Chondrocyte (in vitro differentiated cells): ENCODE data around the gene NAMPT. TPM values are rescaled to one million over a fixed set of nuclear protein-coding genes. Genes with fewer than 3 reads are reported as not detected.

Experiments
- DNase-seq: peaks from one replicate; pipeline ENCODE4 v3.0.0; 2021; ENCODE audit warnings: mixed read lengths, low spot score
- H3K27ac Mint-ChIP-seq: one replicate; pipeline ENCODE4 v1.8.0; 2021; ENCODE audit warnings: mild to moderate bottlenecking, moderate library complexity, mixed read lengths; ENCODE audit not compliant: unreplicated experiment
- H3K27me3 Mint-ChIP-seq: 2 replicates; pipeline ENCODE4 v1.8.0; 2021; ENCODE audit warnings: low read depth, mixed read lengths
- H3K36me3 Mint-ChIP-seq: 2 replicates; pipeline ENCODE4 v1.8.0; 2021; ENCODE audit warnings: low read depth, mixed read lengths
- H3K4me1 Mint-ChIP-seq: 2 replicates; pipeline ENCODE4 v1.8.0; 2021; ENCODE audit warnings: low read depth, mild to moderate bottlenecking, mixed read lengths
- H3K4me3 Mint-ChIP-seq: one replicate; pipeline ENCODE4 v1.8.0; 2021; ENCODE audit warnings: mild to moderate bottlenecking, moderate library complexity, mixed read lengths; ENCODE audit not compliant: unreplicated experiment
- H3K9me3 Mint-ChIP-seq: 2 replicates; pipeline ENCODE4 v1.8.0; 2021; ENCODE audit warnings: low read depth, mixed read lengths
- total RNA-seq: library from RNA; stranded (reverse); gene quantifications from 3 replicates; pipeline ENCODE4 v1.2.1, GENCODE V29; 2021
- TF ChIP-seq, protein P1 (sequence below): fragments of 200-600 bp; sonication (generic); IDR thresholded peaks from 2 replicates; pipeline ENCODE4 v1.5.0; 2021; ENCODE audit warnings: antibody characterized with exemption, mild to moderate bottlenecking, moderate library complexity

NAMPT gene
- total RNA-seq, 1 donor from 2014 or later, result 27.5 TPM

DNA sequence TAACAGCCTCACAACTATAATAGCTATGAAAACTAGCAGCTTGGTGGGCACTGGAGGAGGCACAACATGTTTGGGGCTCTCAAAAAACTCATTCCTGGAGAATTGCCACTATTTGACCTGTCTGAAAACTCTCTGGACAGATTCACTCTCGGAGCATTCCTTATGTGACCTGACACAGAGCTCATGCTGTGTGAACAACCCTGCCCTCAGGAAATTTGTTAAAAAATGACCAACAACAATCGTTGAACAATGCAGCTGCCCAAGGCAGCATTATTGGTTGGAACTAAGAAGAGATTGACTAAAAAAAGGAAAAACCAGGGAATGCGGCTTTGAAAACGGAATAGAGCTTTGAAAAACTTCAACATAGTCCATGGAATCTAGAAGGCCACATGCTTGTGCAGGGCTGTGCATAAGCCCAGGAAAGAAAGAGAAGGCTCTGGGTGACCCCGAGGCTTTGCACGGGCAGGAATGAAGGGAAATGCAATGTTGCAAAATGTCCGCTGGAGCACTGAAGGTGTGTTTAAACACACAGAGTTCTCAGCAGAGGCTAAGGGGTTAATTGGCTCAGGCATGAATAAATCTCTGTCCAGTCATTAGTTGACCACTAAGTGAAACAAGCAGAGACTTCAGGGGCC is 52.8 kb downstream of the NAMPT start:
- peak overlapping the region; percentile 19 for H3K27ac Mint-ChIP-seq

DNA sequence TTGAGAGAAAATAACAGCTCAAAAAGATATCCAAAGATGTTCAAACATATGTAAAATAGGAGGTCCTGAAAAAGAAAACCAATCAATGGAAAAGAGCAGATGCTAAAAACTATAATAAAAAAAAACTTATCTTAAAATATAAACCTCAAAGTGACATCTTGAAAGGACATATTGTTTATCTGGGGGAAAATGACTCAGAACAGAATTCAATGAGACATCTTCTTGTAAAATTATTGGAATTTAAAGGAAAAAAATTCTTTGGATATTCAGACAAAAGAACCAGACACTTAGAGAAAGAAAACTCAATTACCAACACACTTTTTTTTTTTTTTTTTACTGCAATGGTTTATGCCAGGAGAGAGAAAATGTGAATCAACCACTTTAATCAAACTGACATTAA is 58.9 kb downstream of the NAMPT start:
- TF ChIP-seq, protein P1, sequence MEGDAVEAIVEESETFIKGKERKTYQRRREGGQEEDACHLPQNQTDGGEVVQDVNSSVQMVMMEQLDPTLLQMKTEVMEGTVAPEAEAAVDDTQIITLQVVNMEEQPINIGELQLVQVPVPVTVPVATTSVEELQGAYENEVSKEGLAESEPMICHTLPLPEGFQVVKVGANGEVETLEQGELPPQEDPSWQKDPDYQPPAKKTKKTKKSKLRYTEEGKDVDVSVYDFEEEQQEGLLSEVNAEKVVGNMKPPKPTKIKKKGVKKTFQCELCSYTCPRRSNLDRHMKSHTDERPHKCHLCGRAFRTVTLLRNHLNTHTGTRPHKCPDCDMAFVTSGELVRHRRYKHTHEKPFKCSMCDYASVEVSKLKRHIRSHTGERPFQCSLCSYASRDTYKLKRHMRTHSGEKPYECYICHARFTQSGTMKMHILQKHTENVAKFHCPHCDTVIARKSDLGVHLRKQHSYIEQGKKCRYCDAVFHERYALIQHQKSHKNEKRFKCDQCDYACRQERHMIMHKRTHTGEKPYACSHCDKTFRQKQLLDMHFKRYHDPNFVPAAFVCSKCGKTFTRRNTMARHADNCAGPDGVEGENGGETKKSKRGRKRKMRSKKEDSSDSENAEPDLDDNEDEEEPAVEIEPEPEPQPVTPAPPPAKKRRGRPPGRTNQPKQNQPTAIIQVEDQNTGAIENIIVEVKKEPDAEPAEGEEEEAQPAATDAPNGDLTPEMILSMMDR, result no peak
- H3K36me3 Mint-ChIP-seq, result no peaks in the 10 kb centered on the region
- peaks cover 3% of the 10 kb centered on the region for H3K27me3 Mint-ChIP-seq
- H3K9me3 Mint-ChIP-seq, result peaks cover 8% of the 10 kb centered on the region
- no peak overlapping the region for H3K27ac Mint-ChIP-seq
- no peaks in the 10 kb centered on the region for H3K4me1 Mint-ChIP-seq
- no peak overlapping the region for H3K4me3 Mint-ChIP-seq
- DNase-seq, result no peak

More for the DNA sequence above, 52.8 kb downstream of the NAMPT start:
- peaks cover 13% of the 10 kb centered on the region for H3K9me3 Mint-ChIP-seq
- TF ChIP-seq, protein P1, result no peak
- peaks cover 13% of the 10 kb centered on the region for H3K4me1 Mint-ChIP-seq
- no peak overlapping the region for H3K4me3 Mint-ChIP-seq
- no peak for DNase-seq
- no peaks in the 10 kb centered on the region for H3K27me3 Mint-ChIP-seq
- H3K36me3 Mint-ChIP-seq, result no peaks in the 10 kb centered on the region

DNA sequence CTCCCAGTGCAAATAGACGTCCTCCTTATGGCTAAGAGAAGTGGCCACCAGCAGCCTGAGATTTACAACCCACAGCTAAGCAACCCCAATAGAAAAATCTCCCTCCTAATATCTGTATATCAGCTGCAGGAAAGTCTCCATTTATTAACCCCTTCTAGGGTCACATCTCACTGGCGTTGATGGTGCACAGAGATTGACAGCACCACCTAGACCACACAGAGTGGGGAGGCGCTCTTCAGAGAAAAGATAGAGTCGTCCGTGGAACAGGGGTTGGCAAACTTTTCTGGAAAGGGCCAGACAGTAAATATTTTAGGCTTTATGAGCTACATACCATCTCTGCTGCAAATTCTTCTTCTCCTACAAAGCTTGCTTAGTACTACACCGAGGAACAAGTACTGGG is 60.0 kb downstream of the NAMPT start:
- H3K4me1 Mint-ChIP-seq, result no peaks in the 10 kb centered on the region
- no peak overlapping the region for H3K27ac Mint-ChIP-seq
- peaks cover 8% of the 10 kb centered on the region for H3K9me3 Mint-ChIP-seq
- no peak overlapping the region for H3K4me3 Mint-ChIP-seq
- peaks cover 3% of the 10 kb centered on the region for H3K27me3 Mint-ChIP-seq
- DNase-seq, result no peak
- TF ChIP-seq, protein P1, result no peak
- no peaks in the 10 kb centered on the region for H3K36me3 Mint-ChIP-seq

DNA sequence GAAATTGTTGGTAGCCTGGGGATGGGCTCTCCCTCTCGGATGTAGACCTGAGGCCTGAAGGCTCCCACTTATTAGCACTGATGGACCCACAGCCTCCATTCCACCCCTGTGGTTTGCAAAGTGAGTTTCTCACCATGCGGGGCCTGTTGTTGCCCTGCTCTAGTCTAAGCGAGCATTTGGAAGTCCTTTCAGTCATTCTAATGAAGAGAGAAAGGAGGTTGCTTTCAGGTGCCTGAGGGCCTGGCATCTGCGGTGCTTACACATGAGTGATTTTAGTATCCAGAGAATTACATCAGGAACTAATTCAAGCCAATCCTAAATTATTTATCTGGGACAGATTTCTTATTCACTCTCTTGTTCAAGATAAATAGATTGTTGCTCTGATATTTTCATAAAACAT is 61.6 kb downstream of the NAMPT start:
- H3K27ac Mint-ChIP-seq, result no peak overlapping the region
- H3K27me3 Mint-ChIP-seq, result peaks cover 3% of the 10 kb centered on the region
- no peaks in the 10 kb centered on the region for H3K4me1 Mint-ChIP-seq
- no peak overlapping the region for H3K4me3 Mint-ChIP-seq
- no peak for DNase-seq
- H3K9me3 Mint-ChIP-seq, result peaks cover 5% of the 10 kb centered on the region
- H3K36me3 Mint-ChIP-seq, result no peaks in the 10 kb centered on the region
- TF ChIP-seq, protein P1, result no peak

DNA sequence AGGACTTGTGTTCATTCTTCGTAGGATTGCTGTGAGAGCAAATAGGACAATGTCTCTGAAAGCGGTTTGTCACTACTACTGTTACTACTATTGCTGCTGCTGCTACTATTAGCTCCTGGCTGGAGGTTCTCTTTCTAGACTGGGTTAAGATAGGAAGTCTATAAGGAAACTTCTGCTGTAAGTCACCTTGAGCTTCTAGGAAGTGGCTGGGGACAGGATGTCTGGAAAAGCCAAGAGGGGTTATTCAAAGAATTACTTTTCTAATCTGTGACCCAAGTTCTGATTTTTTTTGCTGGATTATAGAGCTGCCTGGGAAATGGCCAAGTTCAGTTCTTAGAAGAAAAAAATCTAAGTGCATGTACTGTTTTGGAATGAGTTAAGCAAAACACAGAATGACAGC is 62.2 kb downstream of the NAMPT start:
- TF ChIP-seq, protein P1, result no peak
- peaks cover 3% of the 10 kb centered on the region for H3K27me3 Mint-ChIP-seq
- peaks cover 1% of the 10 kb centered on the region for H3K9me3 Mint-ChIP-seq
- H3K4me1 Mint-ChIP-seq, result peaks cover 2% of the 10 kb centered on the region
- H3K27ac Mint-ChIP-seq, result no peak overlapping the region
- no peaks in the 10 kb centered on the region for H3K36me3 Mint-ChIP-seq
- no peak for DNase-seq
- H3K4me3 Mint-ChIP-seq, result no peak overlapping the region
